Epidermal melanocyte (primary cell): ENCODE measurements around the gene DCANP1.

Experiments
- DNase-seq: peaks from one replicate; pipeline ENCODE4 v3.0.0; 2011; ENCODE audit warnings: low spot score; ENCODE audit not compliant: insufficient read length

Gene DCANP1

DNA sequence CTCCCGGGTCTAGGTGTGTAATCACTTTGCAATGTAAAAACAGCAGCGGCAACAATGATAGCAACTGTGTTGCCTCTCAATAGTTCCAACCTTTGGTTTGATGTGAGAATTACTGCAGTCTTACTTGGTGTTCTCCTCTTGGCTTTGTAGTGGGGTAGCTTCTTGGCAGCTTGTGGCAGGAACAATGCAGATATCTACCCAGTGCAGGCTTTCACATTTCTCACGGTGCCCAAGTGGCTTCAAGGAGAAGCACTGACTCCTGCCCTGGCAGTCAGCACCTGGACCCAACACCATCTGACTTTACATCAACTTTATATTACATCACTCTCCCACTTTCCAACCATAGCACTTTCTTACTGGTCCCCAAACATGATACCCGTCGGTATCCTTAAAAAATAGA lies 33.4 kb upstream of the DCANP1 start:
- no peak for DNase-seq

DNA sequence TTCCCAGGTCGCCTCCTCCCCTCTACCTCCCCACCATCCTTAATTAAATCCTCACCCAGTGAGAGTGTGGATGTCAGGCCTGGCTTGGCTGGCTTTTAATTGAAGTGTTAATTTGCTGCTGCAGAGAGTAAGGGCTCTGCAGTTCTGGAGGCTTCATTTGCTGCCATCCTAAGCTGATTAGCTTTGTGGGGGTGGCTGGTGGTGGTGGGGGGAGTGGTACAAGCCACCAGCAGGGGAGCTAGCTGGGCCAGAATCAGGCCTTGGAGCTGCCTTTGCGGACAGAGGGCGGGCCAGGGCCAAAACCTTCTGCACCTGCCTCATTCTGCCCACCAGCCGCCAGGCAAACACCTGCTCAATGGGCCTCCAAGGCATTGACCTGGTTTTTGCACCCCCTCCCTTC lies 31.8 kb upstream of the DCANP1 start:
- DNase-seq = no peak

DNA sequence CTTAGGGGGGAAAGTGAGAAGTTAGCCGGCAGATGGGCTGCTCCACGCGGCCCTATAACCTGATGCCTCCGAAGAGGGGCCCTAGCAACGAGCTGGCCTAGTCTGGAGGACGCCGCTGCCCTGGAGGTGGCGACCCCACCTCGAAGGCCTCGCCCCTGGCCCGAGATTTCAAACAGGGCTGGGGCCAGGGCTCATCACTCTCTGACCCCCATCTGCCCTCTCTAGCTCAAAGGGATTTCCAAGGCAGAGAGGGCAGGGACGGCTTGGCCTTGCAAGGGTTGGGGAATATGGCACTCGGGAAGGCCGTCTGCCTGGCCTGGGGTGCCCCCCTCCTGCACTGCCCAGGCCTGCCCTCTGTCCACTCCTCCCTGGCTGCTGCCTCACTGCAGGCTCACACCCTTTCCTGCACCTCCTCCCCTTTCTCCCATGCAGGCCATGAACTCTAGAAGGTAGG lies 30.5 kb upstream of the DCANP1 start:
- no peak for DNase-seq

DNA sequence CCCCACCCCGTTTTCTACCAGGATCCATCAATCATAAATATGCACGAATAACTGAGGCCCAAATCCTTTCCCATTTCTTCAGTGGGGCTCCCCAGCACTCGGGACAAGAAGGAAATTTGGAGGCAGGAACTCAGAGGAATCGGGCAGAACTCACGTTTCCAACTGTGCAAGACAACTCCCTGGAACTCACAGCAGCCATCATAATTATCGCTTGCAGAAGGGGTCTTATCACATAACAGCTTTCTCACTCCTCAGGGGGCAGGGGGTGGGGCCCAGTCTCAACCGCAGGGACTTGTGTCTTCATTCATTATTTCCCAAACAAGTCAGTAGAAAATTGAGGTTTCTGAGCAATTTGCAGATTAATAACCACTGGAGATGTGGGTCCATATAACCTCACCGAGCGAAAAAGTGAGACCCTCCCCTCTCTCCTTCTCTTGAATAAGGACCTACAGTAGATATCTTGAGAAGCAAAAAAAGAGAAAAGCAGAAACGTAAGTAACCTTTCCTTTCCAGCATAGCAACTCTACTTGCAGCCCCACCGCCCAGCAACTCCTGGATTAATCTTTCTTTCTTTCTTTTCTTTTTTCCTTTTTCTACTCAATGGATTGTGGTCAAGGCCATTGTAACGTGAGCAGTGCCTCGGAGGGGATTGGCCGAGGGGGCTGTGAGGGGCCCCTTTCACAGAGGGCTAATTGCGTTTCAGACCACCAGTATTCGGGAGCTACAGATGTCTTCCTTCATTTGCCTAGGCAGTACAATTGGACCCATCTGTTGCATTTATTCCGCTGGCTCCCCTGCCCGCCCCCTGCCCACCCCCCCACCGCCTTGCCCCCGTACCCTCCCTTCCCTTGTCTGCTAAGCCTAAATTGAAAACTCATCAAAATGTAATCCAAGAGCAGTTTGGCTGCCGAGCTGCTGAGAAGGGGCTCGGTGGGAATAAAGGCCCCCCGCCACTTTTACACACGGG lies 29.8 kb upstream of the DCANP1 start:
- DNase-seq = no peak

DNA sequence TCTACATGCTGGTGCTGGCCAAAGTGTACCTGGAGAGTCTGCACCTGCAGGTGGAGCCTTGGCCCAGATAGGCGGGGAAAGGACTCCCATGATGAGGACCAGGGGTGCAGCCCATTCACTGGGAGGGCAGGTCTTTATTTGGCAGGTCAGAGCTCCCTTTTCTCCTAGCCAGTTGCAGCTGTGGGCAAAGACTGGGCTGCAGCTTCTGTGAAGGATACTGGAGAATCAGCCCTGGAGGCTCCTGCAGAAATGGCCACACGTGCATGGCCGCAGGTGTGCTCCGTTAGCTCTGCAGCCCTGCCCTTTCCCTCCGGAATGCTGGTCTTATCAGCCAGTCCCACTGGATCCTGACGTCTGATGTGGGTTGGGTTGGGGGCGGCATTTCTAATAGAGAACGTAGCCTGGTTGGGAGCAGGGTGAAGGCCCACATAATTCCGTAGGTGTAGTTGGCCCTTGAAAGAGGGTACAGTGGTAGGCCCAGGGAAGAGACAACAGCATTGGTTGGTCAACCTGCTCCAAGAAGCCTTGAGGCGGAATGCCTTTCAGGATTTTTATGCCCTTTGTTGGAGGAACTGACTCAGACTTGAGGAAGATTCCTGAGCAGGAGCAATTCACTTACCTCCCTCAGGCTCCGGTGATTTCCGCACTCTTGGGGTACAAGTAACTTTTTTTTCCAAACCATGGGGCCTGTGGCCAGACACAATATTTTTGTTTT lies 27.0 kb upstream of the DCANP1 start:
- DNase-seq = no peak

DNA sequence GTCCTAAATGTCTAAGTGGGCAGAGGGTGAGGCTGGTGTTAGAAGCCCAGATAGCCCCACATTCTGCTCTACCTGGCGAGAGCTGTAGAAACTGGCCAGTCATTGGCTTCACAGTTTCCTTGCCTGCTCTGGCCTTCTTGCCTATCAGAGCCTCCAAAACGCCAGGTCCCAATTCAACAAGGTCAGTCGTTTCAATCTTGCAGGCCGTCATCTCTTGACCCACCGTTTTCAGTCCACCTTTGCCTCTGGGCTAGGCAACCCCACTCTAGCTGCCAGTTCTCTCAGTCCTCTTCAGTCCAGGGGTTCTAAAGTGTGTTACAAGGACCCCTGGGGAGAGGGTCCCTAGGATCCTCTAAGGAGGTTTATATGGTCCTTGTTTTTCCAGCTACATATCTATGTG lies 25.0 kb upstream of the DCANP1 start:
- DNase-seq = no peak

DNA sequence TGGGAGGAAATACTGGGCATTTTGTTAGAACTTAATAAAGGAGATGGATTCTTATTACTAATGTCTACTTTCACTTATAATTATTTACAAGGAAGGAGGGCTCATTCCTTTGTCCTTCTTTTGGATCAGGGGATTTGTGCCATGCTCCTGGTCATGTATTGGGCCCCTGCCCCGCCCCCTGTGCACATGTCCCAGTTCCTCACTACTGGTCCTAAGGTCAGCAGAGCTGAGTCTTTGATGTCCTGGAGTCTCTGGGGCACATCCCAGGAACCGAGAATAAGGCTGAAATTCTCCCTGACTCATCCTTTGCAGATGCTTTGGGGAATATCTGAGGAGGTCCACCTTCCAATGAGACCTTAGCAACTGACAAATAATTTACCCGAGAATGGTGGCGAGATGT lies 24.6 kb upstream of the DCANP1 start:
- DNase-seq = no peak

DNA sequence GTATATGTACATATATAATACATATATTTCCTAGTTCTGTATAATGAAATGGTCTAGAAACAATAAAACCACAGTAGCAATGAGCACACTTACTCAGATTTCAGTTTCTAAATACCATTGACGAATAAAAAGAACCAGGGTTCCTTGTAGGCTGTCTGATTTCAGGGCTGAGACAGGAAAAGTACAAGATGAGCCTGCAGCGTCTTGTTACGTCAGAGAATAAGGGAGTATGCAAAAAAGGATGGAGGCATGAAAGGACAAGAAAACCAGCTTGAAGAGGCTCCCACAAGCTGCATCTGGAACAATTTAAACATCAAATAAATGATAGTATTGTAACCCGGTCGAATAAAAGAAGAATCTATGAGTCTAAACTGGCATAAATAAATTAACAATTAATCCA lies 22.8 kb upstream of the DCANP1 start:
- no peak for DNase-seq

DNA sequence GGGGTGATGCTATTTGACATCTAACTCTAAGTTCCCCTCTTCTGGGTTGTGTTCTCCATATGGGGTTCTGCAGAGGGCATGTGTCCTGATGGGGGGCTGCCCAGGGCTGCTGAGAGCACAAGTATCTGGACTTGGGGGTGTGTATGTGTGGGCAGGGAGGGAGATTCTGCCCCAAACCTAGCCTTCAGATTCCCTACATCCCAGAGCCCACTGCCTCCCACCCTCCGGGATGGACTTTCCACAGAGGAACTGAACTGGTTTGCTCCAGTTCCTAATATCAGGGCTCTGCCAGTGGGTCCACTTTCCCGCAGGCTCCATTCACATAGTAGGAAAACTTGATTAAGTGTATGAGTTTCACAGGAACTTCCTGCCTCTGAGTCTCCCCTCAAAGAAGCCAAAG lies 21.4 kb upstream of the DCANP1 start:
- DNase-seq = no peak

DNA sequence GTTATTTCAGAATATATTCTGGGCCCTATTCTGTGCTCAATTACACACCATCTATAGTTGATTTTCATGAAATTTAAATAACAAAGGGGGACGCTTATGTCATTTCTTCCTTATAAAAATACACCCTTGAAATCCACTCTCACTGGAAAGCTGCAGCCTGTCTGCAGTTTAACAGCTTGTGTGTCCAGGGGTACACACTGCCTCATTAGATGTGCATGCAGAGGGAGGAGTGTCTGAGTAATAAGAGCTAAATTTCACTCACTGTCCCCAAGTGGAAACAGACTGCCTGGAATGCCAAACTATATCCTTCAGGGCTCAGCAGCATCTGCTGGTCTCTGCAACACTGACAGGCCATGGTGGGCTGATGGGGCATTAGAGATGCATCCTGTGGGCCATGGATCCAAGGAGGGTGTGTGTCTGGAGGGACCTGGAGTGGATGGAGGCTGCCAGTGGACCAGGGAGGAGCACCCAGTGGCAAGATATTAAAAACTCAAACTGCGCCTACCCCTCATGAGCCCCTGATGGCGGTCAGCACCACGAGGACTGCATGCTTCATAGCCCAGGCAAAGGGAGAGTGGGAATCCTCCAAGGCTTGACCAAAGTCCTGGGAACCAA lies 20.8 kb upstream of the DCANP1 start:
- DNase-seq = no peak

DNA sequence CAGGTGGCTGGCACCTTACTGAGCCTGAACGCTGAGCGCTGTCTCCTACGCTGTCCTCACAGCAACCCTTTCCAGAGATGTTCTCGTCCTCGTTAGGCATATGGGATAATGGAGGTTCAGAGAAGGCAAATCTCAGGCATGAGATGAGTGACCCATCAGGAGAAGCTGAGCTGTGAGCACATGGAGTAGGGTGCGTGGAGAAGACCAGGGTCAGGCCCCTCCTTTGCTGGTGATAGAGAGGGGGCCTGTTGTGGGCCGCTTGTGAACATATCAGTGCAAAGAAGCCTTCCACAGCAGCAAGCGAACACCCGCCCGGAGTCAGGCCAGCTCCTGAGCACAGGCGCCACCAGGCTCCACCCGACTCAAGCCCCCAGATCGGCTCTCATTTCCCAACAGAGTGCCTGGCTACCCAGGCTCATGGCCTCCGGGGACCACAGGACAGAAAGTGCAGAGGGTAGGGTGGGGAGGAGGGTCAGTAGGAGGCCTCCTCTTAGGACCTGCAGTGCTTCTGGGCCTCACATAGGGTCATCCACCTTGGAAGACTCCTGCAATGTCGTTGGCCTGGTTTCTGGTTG lies 20.0 kb upstream of the DCANP1 start:
- no peak for DNase-seq

DNA sequence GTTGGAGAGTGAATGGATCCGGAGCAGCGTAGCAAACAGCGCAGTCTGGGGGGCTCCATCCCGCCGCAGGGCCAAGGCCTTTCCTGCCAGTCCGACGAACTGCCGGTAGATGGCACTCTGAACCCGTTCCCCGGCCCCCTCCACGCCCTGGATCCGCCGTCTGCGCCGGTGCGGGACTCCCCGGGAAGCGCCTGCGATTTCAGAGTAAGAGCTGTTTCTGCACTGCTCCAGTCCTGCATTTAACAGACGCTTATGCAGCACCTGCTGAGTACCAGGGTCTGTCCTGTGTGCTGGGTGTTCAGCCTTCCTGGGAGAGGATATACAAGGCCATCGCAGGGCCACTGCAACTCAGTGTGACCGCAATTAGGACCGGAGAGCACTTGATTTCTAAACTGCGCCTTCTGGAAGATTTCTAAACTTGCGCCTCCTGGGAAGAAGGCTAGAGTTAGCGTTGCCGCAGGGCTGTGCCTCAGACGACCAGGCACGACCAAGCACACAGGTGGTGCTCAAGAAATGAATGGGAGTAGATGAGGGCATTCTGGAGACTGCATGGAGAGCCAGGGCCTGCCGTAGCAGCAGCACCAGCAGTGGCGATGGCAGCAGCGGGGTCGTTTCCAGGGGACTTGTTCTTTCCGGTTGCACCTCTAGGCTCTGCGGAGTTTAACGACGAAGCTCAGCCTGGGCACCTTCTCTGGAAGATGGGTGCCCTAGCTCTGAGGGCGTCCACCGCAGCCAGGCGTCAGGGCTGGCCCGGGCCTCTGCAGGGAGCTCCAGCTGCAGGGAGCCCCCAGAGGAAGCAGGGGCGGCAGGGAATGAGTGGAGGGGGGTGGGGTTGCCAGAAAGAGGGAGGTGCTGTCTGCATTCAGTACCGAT lies 19.3 kb upstream of the DCANP1 start:
- DNase-seq = peak; percentile 82

DNA sequence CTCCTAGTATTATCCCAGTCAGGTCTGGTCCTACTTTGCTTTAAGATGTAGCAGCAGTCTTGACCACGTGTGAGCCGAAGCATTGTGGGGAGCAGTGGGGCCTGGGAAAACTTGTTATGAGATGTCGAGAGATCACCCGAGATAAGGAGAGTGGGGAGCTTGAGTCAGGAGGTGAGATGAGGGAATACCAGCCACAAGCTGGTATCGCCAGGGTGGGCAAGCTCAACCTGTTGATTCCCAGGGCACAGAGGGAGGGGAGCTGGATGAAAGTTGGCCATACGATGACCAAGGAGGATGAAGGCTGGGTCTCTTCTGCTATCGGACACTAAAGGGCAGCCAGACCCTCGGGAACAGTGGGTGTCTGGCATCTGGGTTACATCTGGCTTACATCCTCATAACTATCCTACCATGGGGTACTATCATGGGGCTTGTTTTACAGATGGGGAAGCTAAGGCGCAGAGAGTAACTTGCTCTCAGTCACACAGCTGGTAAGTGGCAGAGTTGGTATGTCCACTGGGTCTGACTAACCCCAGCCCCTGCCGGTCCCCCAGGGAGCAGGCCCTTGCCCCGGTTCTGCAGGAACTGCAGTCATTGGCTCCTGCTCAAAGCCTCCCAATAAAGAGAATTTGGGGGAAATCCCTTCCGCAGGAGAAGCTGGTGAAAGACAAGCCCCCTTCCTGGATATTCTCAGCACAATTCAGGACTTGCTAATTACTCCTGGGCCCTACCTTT lies 18.4 kb upstream of the DCANP1 start:
- no peak for DNase-seq

DNA sequence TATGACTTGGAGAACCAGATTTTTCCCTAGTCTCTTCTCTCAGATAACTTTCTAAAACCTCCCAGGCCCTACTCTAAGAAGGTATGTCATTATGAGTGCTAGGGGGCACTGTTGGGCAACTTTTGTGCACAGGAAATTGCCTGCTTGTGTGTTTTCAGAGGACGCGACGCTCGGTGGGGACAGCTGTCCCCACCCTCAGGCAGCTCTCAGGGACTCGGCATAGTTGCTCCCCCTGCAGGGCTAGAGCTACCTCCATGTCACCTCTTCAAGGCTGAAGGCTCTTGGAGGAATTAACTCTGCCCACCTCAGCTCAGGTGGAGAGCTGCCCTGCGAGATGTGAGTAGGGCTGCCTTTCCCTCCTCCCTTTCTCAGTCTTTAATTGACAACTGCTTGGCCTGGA lies 15.2 kb upstream of the DCANP1 start:
- no peak for DNase-seq

DNA sequence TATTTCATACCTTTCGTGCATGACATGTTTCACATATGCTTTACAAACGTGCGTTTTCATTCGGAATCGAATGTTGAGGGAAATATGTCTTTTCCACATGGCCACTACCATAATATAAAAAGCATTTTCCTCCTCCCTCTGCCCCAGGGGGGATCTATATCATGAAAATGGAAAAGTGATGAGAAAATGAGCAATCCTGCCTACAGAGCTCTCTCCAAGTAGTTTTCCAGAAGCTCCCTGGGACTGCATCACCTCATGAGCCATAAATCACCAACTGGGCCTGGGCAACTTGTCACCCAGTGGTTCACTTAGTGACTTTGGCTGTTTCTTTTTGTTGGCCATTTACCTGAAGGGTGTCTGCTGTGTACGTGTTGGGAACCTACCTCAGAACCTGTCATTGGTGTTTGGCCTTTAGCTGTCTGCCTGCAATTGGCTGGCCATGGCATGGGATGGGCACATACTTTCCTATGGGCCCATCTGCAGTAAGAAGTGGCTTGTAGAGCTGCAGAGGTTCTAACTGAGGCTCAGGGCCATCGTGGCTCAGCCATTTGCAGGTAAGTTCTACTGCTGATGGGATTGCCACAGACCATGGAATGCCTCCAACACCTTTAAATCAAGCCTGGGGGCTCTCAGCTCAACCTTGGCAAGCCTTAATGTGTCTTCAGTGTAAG lies 14.5 kb upstream of the DCANP1 start:
- no peak for DNase-seq

DNA sequence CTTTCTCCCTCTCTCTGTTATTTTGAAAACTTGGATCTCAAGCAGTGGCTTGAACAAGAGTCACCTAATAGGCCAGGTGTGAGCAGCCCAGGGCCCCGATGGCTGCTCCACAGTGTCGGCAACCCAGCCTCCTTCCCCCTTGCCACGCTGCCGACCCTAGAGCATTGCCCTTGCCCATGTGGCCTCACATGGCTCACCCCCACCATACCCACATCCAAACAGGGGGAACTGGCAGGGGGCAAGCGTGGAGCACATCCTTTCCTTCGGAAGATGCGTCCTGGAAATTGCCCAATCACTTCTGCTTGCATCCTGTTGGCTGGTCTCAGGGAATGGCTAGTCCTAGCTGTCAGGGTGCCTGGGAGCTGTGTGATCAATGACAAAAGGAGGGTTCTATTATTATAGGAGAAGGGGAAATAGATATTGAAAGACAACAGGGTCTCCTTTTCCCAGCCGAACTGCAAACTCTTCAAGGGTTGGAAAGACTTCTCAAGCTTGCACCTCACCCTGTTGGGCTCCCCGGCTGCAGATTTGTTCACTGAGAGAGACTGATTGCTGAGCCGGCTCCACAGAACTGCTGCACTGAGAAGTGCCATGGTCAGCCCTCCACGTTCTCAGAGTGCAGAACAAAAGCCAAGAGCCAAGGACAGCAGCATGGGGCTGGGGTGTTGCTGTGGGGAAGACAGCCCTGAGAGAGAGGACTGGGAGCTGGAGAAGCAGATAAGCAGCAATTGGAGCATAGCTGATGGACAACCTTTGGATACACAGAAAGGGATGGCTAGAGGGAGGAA lies 13.3 kb upstream of the DCANP1 start:
- DNase-seq = no peak

DNA sequence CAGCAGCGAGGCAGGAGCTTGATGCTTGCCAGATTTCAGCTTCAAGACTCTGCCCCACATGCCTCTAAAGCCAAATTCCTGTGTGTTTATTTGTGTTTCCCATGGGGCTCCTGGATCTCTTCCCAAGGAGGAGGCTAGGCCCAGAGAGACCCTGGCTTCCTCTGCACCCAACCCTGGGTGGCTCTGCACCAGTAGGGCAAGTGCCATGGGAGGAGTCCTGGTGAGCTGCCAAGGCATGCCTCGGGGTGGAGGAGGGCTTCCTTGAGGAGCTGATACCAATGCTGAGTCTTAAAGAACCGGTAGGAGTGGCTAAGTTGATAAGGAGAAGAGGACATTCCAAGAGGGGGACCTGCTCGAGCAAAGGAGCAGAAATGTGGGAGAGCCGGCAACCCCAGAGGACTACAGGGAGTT lies 11.8 kb upstream of the DCANP1 start:
- DNase-seq = no peak

DNA sequence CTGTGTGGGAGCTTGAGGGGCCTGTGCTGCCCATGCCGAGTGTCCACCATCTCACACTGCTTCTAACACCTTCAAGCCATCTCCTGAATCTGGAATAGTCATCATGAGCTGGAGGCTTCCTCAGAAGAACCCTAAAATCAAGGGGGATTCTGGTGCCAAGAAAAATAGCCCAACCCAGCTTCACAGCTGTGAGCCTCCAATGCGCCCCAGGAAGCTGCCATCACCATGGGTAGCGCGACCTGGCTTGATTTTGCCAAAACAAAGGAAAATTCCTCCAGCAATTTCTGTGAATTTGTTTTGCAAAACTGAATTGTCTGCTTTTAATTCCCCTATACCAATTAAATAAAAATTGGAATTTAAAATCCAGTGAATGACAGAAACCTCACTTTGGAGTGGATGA lies 11.2 kb upstream of the DCANP1 start:
- DNase-seq = no peak
